IPS-18c (cell line): ENCODE data around the gene DACT1.

Experiments
- H3K4me3 ChIP-seq: 2 replicates; pipeline ENCODE4 v1.7.0; 2013; ENCODE audit warnings: low read depth, mild to moderate bottlenecking, low read length, moderate library complexity; ENCODE audit not compliant: insufficient read depth
- H3K9me3 ChIP-seq: one replicate; pipeline ENCODE4 v1.6.1; 2013; ENCODE audit warnings: mild to moderate bottlenecking, low read length, moderate library complexity; ENCODE audit not compliant: control insufficient read depth, insufficient read depth

DACT1 gene

GRCh38 chr14:58690801-58691516 is 53.2 kb downstream of the DACT1 start:
- H3K9me3 ChIP-seq: peaks cover 5% of the 10 kb centered on the region
- H3K4me3 ChIP-seq: no peak overlapping the region

- Histone ChIP-seq H3K9me3 (no peaks in the 10 kb centered on the region), H3K4me3 (no peak overlapping the region)
Measured at GRCh38 chr14:58693048-58693447, 55.3 kb downstream of the DACT1 start.

GRCh38 chr14:58695514-58695913 is 57.8 kb downstream of the DACT1 start:
- Histone ChIP-seq H3K4me3 (no peak overlapping the region), H3K9me3 (no peaks in the 10 kb centered on the region)

GRCh38 chr14:58697266-58697929 is 59.6 kb downstream of the DACT1 start:
- no peak overlapping the region for H3K4me3 ChIP-seq
- no peaks in the 10 kb centered on the region for H3K9me3 ChIP-seq
